ENCODE data around the gene SNX3.

DNA sequence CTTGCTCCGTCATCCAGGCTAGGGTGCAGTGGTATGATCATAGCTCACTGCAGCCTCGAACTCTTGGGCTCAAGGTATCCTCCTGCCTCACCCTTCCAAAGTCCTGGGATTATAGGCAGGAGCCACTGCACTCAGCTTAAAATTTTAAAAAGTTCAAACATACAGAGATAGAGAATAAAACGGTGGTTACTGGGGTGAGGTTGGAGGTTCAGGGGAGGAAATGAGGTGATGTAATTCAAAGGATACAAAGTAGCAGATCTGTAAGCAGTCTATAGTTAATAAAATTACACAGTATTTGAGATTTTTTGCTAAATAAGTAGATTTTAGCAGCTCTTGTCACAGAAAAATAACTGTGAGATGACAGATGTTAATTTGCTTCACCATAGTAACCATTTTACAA, 26.5 kb upstream of the SNX3 start:
- no peak for TF ChIP-seq CTCF (conservative IDR thresholded peaks at IDR 0.05; ENCODE audit: low read depth, low read length)
- TF ChIP-seq EZH2 (IDR thresholded peaks at IDR 0.05; ENCODE audit: borderline replicate concordance, low read depth, low read length, poor library complexity, severe bottlenecking) = no peak

Measured in A673 (cell line).